Loucy (cell line): Measurements from ENCODE around the gene ST14.

Experiments used
- CTCF ChIP-seq: fragments of 200-600 bp; sonication (generic); conservative IDR thresholded peaks from 2 replicates; pipeline ENCODE4 v1.5.1; 2014; ENCODE audit warnings: mild to moderate bottlenecking, antibody characterized with exemption, low read length
- EZH2phosphoT487 ChIP-seq: fragments of 200-600 bp; IDR thresholded peaks from 2 replicates; pipeline ENCODE4 v1.6.1; 2018; ENCODE audit warnings: antibody characterized with exemption, mild to moderate bottlenecking, moderate library complexity, borderline replicate concordance

GRCh38 chr11:130115218-130115617, 44.4 kb upstream of the ST14 start:
- TF ChIP-seq CTCF = no peak
- TF ChIP-seq EZH2phosphoT487 = no peak
